H1 (cell line): Measurements from ENCODE around the gene SYCE1L. TPM values are rescaled to one million over a fixed set of nuclear protein-coding genes. Genes with fewer than 3 reads are reported as not detected.

Experiments
- CTCF ChIA-PET: fragments of 300-600 bp; sonication (Branson Sonifier 250); formaldehyde crosslinking; loops from one replicate; lab custom pipeline; 2021; ENCODE audit not compliant: partially characterized antibody; lab: Charles Lee
- POLR2A ChIA-PET: fragments of 300-600 bp; sonication (Branson Sonifier 250); formaldehyde crosslinking; loops from one replicate; lab custom pipeline; 2021; ENCODE audit warnings: inconsistent platforms; ENCODE audit not compliant: partially characterized antibody; lab: Charles Lee
- DNase-seq, 2 experiments: peaks; one replicate each; pipeline versions ENCODE4 v3.0.0 to v3.0.0-alpha.2; 2010 to 2022; ENCODE audit warnings: low spot score in 2 of 2, low read depth in 1 of 2, mixed read lengths in 1 of 2
- FAIRE-seq: peaks from 2 replicates; lab custom pipeline; 2011; peaks lifted over from hg19 to GRCh38; lab: Jason Lieb, UNC
- H2AFZ ChIP-seq: 2 replicates; pipeline ENCODE4 v1.8.1; 2012; ENCODE audit warnings: low read length, inconsistent platforms
- H2AK5ac ChIP-seq: 2 replicates; pipeline ENCODE4 v1.6.1; 2013; ENCODE audit warnings: low read depth, low read length
- H2BK120ac ChIP-seq: replicated peaks from 2 replicates; pipeline ENCODE3; 2013; ENCODE audit warnings: low read depth, low read length, inconsistent platforms
- H2BK12ac ChIP-seq: 2 replicates; pipeline ENCODE4 v1.6.1; 2013; ENCODE audit warnings: low read depth, low read length
- H2BK15ac ChIP-seq: 2 replicates; pipeline ENCODE4 v1.6.1; 2013; ENCODE audit warnings: low read length
- H2BK20ac ChIP-seq: 2 replicates; pipeline ENCODE4 v1.6.1; 2013; ENCODE audit warnings: low read length
- H2BK5ac ChIP-seq: 2 replicates; pipeline ENCODE4 v1.6.1; 2013; ENCODE audit warnings: low read depth, low read length
- H3K14ac ChIP-seq: 2 replicates; pipeline ENCODE4 v1.6.1; 2013; ENCODE audit warnings: inconsistent platforms; ENCODE audit not compliant: insufficient read length
- H3K18ac ChIP-seq: 2 replicates; pipeline ENCODE4 v1.6.1; 2013; ENCODE audit warnings: low read length; ENCODE audit errors: extremely low read depth
- H3K23ac ChIP-seq: 2 replicates; pipeline ENCODE4 v1.6.1; 2013; ENCODE audit warnings: inconsistent platforms; ENCODE audit not compliant: insufficient read length
- H3K23me2 ChIP-seq: 2 replicates; pipeline ENCODE4 v1.6.1; 2013; ENCODE audit warnings: low read depth, low read length
- H3K27ac ChIP-seq: 2 replicates; pipeline ENCODE4 v1.6.1; 2011; ENCODE audit warnings: low read depth, low read length, inconsistent platforms
- H3K27me3 ChIP-seq, 4 experiments: replicated peaks in 1 of 4; 1 replicate in 1 of 4; 2 replicates in 3 of 4; pipeline versions ENCODE4 v1.6.1 to v1.8.1; 2011 to 2013; ENCODE audit warnings: low read length in 3 of 4, mild to moderate bottlenecking in 3 of 4, inconsistent platforms in 2 of 4, mixed read lengths in 2 of 4, moderate library complexity in 1 of 4; ENCODE audit not compliant: control insufficient read depth in 3 of 4, insufficient read depth in 3 of 4; ENCODE audit errors: extremely low read depth in 1 of 4
- H3K36me3 ChIP-seq, 4 experiments: 2 replicates each; pipeline versions ENCODE4 v1.6.1 to v1.8.1; 2011 to 2013; ENCODE audit warnings: mild to moderate bottlenecking in 4 of 4, low read length in 3 of 4, moderate library complexity in 2 of 4, control low read depth in 1 of 4, inconsistent platforms in 1 of 4; ENCODE audit not compliant: insufficient read depth in 4 of 4, control insufficient read depth in 2 of 4
- H3K4ac ChIP-seq: replicated peaks from 2 replicates; pipeline ENCODE3; 2013; ENCODE audit warnings: low read length, low read depth, mixed read lengths, inconsistent platforms; ENCODE audit not compliant: insufficient read length
- H3K4me1 ChIP-seq, 4 experiments: replicated peaks in 1 of 4; 1 replicate in 1 of 4; 2 replicates in 3 of 4; pipeline versions ENCODE4 v1.6.1 to v1.8.1; 2011 to 2013; ENCODE audit warnings: low read length in 3 of 4, inconsistent platforms in 2 of 4, mixed read lengths in 1 of 4; ENCODE audit not compliant: insufficient read depth in 4 of 4, control insufficient read depth in 3 of 4
- H3K4me2 ChIP-seq, 2 experiments: 2 replicates each; pipeline versions ENCODE4 v1.6.1 to v1.8.1; 2011 to 2013; ENCODE audit warnings: low read depth in 2 of 2, low read length in 2 of 2, control low read depth in 1 of 2, inconsistent platforms in 1 of 2, mild to moderate bottlenecking in 1 of 2; ENCODE audit not compliant: insufficient read depth in 1 of 2
- H3K4me3 ChIP-seq, 4 experiments: fragments of 200-600, 300-600 bp in 1 of 4; sonication (generic), shearing (Covaris generic), sonication (Bioruptor Twin) in 1 of 4; 2 replicates each; pipeline versions ENCODE4 v1.5.1 to v1.8.1; 2011 to 2016; ENCODE audit warnings: low read length in 4 of 4, low read depth in 3 of 4, control low read depth in 2 of 4, inconsistent platforms in 2 of 4, mild to moderate bottlenecking in 2 of 4, mixed read lengths in 1 of 4, moderate library complexity in 1 of 4; ENCODE audit not compliant: insufficient read depth in 2 of 4; ENCODE audit errors: extremely low read depth in 1 of 4
- H3K56ac ChIP-seq: replicated peaks from 2 replicates; pipeline ENCODE3; 2013; ENCODE audit warnings: low read depth, mild to moderate bottlenecking, mixed read lengths, low read length, inconsistent platforms; ENCODE audit not compliant: insufficient read length
- H3K79me1 ChIP-seq: 2 replicates; pipeline ENCODE4 v1.6.1; 2013; ENCODE audit warnings: low read depth, low read length, control low read depth
- H3K79me2 ChIP-seq, 2 experiments: 2 replicates each; pipeline versions ENCODE4 v1.6.1 to v1.8.1; 2012 to 2013; ENCODE audit warnings: low read length in 2 of 2, mild to moderate bottlenecking in 2 of 2, inconsistent platforms in 1 of 2; ENCODE audit not compliant: insufficient read depth in 2 of 2, control insufficient read depth in 1 of 2
- H3K9ac ChIP-seq, 4 experiments: replicated peaks in 1 of 4; 1 replicate in 1 of 4; 2 replicates in 3 of 4; pipeline versions ENCODE4 v1.6.1 to v1.8.1; 2011 to 2013; ENCODE audit warnings: low read depth in 3 of 4, low read length in 3 of 4, control low read depth in 2 of 4, mild to moderate bottlenecking in 2 of 4, moderate library complexity in 2 of 4, inconsistent platforms in 1 of 4; ENCODE audit errors: extremely low read depth in 1 of 4
- H3K9me3 ChIP-seq, 2 experiments: 2 replicates each; pipeline versions ENCODE4 v1.6.1 to v1.8.1; 2012 to 2013; ENCODE audit warnings: mild to moderate bottlenecking in 2 of 2, moderate library complexity in 2 of 2, control low read depth in 1 of 2, inconsistent platforms in 1 of 2, low read depth in 1 of 2, low read length in 1 of 2, mixed read lengths in 1 of 2; ENCODE audit not compliant: insufficient read depth in 2 of 2
- H4K20me1 ChIP-seq, 2 experiments: replicated peaks in 1 of 2; 2 replicates each; pipeline versions ENCODE3 to v1.8.1; 2011 to 2013; ENCODE audit warnings: inconsistent platforms in 2 of 2, low read length in 2 of 2, mild to moderate bottlenecking in 1 of 2; ENCODE audit not compliant: insufficient read depth in 2 of 2, control insufficient read depth in 1 of 2
- H4K5ac ChIP-seq: 2 replicates; pipeline ENCODE4 v1.6.1; 2013; ENCODE audit warnings: low read length, low read depth, mixed read lengths, inconsistent platforms; ENCODE audit not compliant: insufficient read length
- H4K8ac ChIP-seq: 2 replicates; pipeline ENCODE4 v1.8.0; 2013; ENCODE audit warnings: mild to moderate bottlenecking, moderate library complexity, low read length, inconsistent platforms; ENCODE audit not compliant: insufficient read depth; ENCODE audit errors: extremely low read depth
- H4K91ac ChIP-seq: replicated peaks from 2 replicates; pipeline ENCODE3; 2013; ENCODE audit warnings: low read length, mixed read lengths, inconsistent platforms; ENCODE audit not compliant: insufficient read length
- SP4 ChIP-seq: IDR thresholded peaks from 2 replicates; pipeline ENCODE4 v1.6.1; 2012; ENCODE audit warnings: low read length, inconsistent platforms
- WGBS, 2 experiments: shearing (Covaris generic) in 1 of 2; methylation state at CpG; one replicate each; pipeline versions ENCODE4 v1.1.6 to v1.1.7; 2013 to 2015; ENCODE audit warnings: low lambda C conversion rate in 2 of 2, mixed read lengths in 2 of 2, inconsistent platforms in 1 of 2, low coverage in 1 of 2, missing lambda C conversion rate in 1 of 2; ENCODE audit not compliant: insufficient replicate concordance in 2 of 2, insufficient coverage in 1 of 2, insufficient read length in 1 of 2; ENCODE audit errors: extremely low coverage in 1 of 2, missing lambda C conversion rate in 1 of 2; 5-methylcytosine and 5-hydroxymethylcytosine counted together
- polyA plus RNA-seq, 7 experiments: library from polyadenylated mRNA; depleted of rRNA in 3 of 7; stranded (reverse) in 5 of 7; unstranded in 2 of 7; fragments of >200 nt in 5 of 7; fragments of 200-250 nt in 2 of 7; gene quantifications; 1 replicate in 5 of 7; 2 replicates in 1 of 7; 4 replicates in 1 of 7; pipeline versions ENCODE4 v1.2.1 to v1.2.3, GENCODE V29; 2011 to 2013; ENCODE audit warnings: missing spikeins in 2 of 7, mixed read lengths in 2 of 7
- total RNA-seq: library from RNA; stranded (reverse); fragmentation: NEBNext Ultra II Directional; extraction: Animal tissue kit (Norgen Biotek cat#: 25700); gene quantifications from 2 replicates; pipeline ENCODE4 v1.2.1, GENCODE V29; 2021

SYCE1L gene
- total and polyA plus RNA-seq, 2 of the 8 experiments (the other 6 are each of a cell fraction or from before 2014, with no cell fraction given): 5.8 to 6.8 TPM

DNA sequence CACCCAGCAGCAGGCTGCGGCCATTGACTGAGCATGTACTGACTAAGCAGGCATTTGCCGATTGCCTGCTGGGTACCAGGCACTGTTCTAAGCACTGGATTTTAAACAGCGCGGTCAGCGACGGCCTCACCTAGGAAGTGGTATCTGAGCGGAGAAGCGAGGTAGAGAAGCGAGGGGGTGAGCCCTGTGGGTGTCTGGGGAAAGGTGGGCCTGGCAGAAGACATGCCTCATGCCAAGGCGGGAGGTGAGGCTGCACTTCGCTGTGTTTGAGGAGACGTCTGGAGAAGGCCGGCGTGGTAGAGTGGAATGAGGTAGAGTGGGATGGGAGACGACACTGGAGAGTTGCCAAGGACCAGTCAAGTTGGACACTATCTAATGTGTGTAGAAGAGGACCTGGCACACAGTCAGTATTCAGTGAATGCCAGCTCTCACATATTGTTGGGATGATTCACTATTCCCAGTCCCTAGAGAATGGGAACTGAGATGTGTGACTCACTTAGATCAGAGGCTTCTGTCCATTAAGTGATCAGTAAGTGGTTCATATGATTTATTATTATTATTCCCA lies 14.4 kb downstream of the SYCE1L start:
- Histone ChIP-seq H3K27ac (no peak overlapping the region), H3K9me3 (no peaks in the 10 kb centered on the region), H3K56ac (peak overlapping the region; percentile 47), H2BK15ac (0 out of 2 replicates have a peak overlapping the region, but pooled peaks have one; percentile 34), H3K4ac (no peak overlapping the region), H3K4me1 (peaks cover 0 to 16% (median 11%) of the 10 kb centered on the region in 4 experiments; a peak in 6 of 7 replicates), H3K27me3 (no peaks in the 10 kb centered on the region; a peak in 1 of 7 replicates), H2AFZ (no peak overlapping the region), H3K14ac (no peak overlapping the region), H2BK12ac (0 out of 2 replicates have a peak overlapping the region, but pooled peaks have one; percentile 31), H2BK20ac (no peak overlapping the region), H3K9ac (no peak overlapping the region; a peak in 1 of 7 replicates), H2BK5ac (no peak overlapping the region), H4K5ac (no peak overlapping the region), H4K20me1 (no peaks in the 10 kb centered on the region), H4K91ac (no peak overlapping the region), H3K23ac (no peak overlapping the region), H3K23me2 (peaks cover 5% of the 10 kb centered on the region; the same call in 1 of the 2 replicates), H3K79me2 (no peaks in the 10 kb centered on the region), H2AK5ac (no peak overlapping the region), H3K18ac (no peak overlapping the region), H3K79me1 (no peaks in the 10 kb centered on the region; the same call in 1 of the 2 replicates), H3K36me3 (no peaks in the 10 kb centered on the region), H3K4me3 (peak overlapping the region; percentile 53 to 84 (median 74); a peak in 5 of 8 replicates), H2BK120ac (no peak overlapping the region), H3K4me2 (peak overlapping the region; percentile 75 to 87), H4K8ac (peak overlapping the region; percentile 69)
- no peak for DNase-seq
- FAIRE-seq: no peak
- TF ChIP-seq SP4: no peak
- 94% methylated on average over 15 of the region's 15 CpGs; no CpG with 5 or more reads in 1 of the 2 experiments for WGBS, 2 experiments
- ChIA-PET POLR2A (interaction anchor here (1.8 to 2.4 kb wide), 3 partner anchors 9 to 23 kb away, joined by 7 to 15 read pairs (median 7); partner anchors contain the start of gene MON1B), CTCF (interaction anchor here (1.2 to 1.7 kb wide), 3 partner anchors 9 to 15 kb away, joined by 3 to 11 read pairs (median 3); partner anchors contain the start of gene SYCE1L)
